ENCODE results near the gene SRC.

Gene SRC

GRCh38 chr20:37395921-37396415 lies 50.0 kb downstream of the SRC start:
- no peak for TF ChIP-seq CTCF (IDR thresholded peaks at IDR 0.05; ENCODE audit: insufficient read depth, missing control alignments)
- FAIRE-seq (no peak), DNase-seq (ENCODE audit: insufficient read length, low spot score) (no peak)

GRCh38 chr20:37396416-37397075 lies 50.6 kb downstream of the SRC start:
- DNase-seq (ENCODE audit: insufficient read length, low spot score) (no peak), FAIRE-seq (no peak)
- no peak for TF ChIP-seq CTCF (IDR thresholded peaks at IDR 0.05; ENCODE audit: insufficient read depth, missing control alignments)

- no peak for FAIRE-seq
- TF ChIP-seq CTCF (IDR thresholded peaks at IDR 0.05; ENCODE audit: insufficient read depth, missing control alignments): no peak
- no peak for DNase-seq (ENCODE audit: insufficient read length, low spot score)
These were observed 51.4 kb downstream of the SRC start for GRCh38 chr20:37397076-37397953.

- FAIRE-seq (no peak), DNase-seq (ENCODE audit: insufficient read length, low spot score) (no peak)
- no peak for TF ChIP-seq CTCF (IDR thresholded peaks at IDR 0.05; ENCODE audit: insufficient read depth, missing control alignments)
These were observed 52.2 kb downstream of the SRC start for GRCh38 chr20:37397954-37398749.

- no peak for DNase-seq (ENCODE audit: insufficient read length, low spot score)
- FAIRE-seq: no peak
- no peak for TF ChIP-seq CTCF (IDR thresholded peaks at IDR 0.05; ENCODE audit: insufficient read depth, missing control alignments)
These were observed 53.0 kb downstream of the SRC start for GRCh38 chr20:37398750-37399621.

- FAIRE-seq (no peak), DNase-seq (ENCODE audit: insufficient read length, low spot score) (no peak)
- TF ChIP-seq CTCF (IDR thresholded peaks at IDR 0.05; ENCODE audit: insufficient read depth, missing control alignments): no peak
These were observed 55.5 kb downstream of the SRC start for GRCh38 chr20:37401282-37401929.
